ENCODE measurements around the gene COL3A1.

COL3A1 gene

GRCh38 chr2:188976545-188977268, 2.5 kb downstream of the COL3A1 start:
- peak; percentile 64 for TF ChIP-seq CTCF (IDR thresholded peaks at IDR 0.05)

- no peak for TF ChIP-seq CTCF (IDR thresholded peaks at IDR 0.05)
Observed at GRCh38 chr2:188977317-188977716, 3.1 kb downstream of the COL3A1 start.

GRCh38 chr2:188978291-188979081, 4.3 kb downstream of the COL3A1 start:
- TF ChIP-seq CTCF (IDR thresholded peaks at IDR 0.05): no peak

GRCh38 chr2:188979187-188980114, 5.3 kb downstream of the COL3A1 start:
- TF ChIP-seq CTCF (IDR thresholded peaks at IDR 0.05): no peak

- TF ChIP-seq CTCF (IDR thresholded peaks at IDR 0.05): no peak
Observed at GRCh38 chr2:188983427-188984064, 9.4 kb downstream of the COL3A1 start.

- peak; percentile 47; the same call in 1 of the 2 replicates for TF ChIP-seq CTCF (IDR thresholded peaks at IDR 0.05)
Observed at GRCh38 chr2:188984065-188984491, 9.9 kb downstream of the COL3A1 start.

- no peak for TF ChIP-seq CTCF (IDR thresholded peaks at IDR 0.05)
Observed at GRCh38 chr2:188984680-188985079, 10.5 kb downstream of the COL3A1 start.
